ENCODE results near the gene FGF2.

The FGF2 gene

GRCh38 chr4:122826553-122827257 is at the start of gene FGF2:
TSS of gene FGF2 (plus strand) at chr4:122826831. CDS start at chr4:122827175, 344 bp downstream.
- no peak for DNase-seq (ENCODE audit: low read depth)
- peak within 1 kb of the TSS; percentile 93 for H3K4me3 ChIP-seq (ENCODE audit: low read length)
- no peak for TF ChIP-seq CTCF (conservative IDR thresholded peaks at IDR 0.05; ENCODE audit: low read depth, low read length)

DNA sequence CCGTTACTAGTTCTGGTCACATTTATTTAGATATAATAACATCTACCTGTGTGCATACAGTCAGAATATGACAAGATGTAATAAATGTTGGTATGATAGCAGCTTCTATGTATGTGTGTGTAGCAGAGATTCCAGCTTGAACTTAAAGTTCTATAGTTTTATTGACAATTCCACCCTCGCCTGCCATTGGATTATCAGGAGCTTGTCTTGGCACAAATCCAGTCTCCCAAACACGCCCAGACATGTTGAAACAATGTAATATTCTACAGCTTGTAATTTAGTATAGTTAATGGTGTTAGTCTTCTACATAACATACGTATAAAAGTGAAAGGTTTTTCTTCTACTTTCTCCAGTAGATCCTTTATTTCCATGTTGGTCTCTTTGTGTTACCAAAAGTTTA is 49.7 kb upstream of the FGF2 start:
- no peak for DNase-seq (ENCODE audit: low read depth)
- no peak overlapping the region for H3K4me3 ChIP-seq (ENCODE audit: low read length)
- TF ChIP-seq CTCF (conservative IDR thresholded peaks at IDR 0.05; ENCODE audit: low read depth, low read length), result no peak

DNA sequence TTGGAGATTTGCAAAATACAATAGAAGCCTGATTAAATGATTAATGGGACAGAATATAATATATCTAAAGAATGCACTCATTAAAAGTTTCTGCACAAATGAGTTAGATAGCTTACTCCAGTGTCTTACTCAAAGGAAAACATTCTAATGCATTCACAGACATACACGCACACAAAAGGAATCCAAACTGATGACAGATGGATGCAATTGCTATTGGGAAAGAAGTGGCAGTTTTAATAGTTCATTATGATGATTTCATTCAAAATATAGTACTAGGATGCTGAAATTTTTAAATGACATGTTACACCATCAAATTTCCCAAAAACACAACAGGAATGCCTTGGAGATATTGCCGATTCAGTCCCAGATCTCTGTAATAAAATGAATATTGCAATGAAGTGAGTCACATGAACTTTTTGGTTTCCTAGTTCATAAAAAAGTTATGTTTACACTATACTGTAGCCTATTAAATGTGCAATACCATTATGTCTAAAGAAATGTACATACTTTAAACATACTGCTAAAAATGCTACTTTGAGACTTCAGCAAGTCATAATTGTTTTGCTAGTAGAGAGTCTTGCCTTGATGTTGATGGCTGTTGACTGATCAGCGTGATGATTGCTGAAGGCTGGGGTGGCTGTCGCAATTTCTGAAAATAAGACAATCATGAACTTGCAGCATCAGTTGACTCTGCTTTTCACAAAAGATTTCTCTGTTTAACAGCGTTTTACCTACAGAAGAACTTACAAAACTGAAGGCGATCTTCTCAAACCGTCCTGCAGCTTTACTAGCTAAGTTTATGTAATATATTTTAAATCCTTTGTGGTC is 48.6 kb upstream of the FGF2 start:
- no peak for TF ChIP-seq CTCF (conservative IDR thresholded peaks at IDR 0.05; ENCODE audit: low read depth, low read length)
- no peak for DNase-seq (ENCODE audit: low read depth)
- H3K4me3 ChIP-seq (ENCODE audit: low read length), result no peak overlapping the region

GRCh38 chr4:122781486-122781885 is 45.1 kb upstream of the FGF2 start:
- DNase-seq (ENCODE audit: low read depth), result no peak
- no peak for TF ChIP-seq CTCF (conservative IDR thresholded peaks at IDR 0.05; ENCODE audit: low read depth, low read length)

DNA sequence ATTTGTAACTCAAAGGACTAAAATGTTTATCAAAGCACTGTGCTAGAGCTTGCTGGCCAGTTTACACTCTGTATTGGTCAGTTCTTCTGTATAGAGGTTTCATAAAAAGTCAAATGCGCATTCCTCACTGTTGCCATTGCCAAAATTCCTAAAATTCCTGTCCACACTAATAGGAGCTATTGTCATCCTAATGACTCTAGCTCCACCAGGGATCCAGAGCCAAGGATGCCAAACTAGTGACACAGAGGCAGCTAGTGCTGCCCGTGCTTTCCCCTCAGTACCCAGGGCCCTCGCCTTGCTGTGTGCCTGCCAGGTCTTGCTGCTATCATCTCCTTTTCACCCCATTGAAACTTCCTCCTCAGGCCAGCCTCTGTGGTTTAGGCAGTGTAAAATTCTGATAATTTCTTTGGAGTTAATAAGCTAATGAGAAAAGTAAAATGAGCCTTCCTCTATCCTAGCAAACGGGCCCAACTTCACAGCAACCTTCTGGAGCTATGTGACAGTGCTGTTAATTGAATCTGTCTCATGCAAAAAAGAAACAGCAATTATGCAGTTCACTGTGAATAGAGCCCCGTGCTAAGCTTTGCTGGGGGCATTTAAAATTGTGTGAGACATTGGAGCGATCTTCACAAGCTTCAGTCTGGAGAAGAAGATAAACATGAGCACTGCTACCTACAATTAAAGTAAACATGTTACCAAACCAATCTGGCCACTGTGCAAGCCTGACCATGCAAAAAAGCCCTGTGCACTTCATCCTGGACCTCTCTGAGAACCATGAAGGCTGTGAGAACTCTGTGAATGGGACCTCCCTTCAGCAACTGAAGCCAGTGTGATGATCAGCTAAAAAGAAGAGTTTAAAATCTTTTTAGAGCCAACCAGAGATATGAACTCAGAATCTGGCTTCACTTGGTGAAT is 43.1 kb upstream of the FGF2 start:
- DNase-seq (ENCODE audit: low read depth), result peak; percentile 99
- peak overlapping the region; percentile 7 for H3K4me3 ChIP-seq (ENCODE audit: low read length)
- no peak for TF ChIP-seq CTCF (conservative IDR thresholded peaks at IDR 0.05; ENCODE audit: low read depth, low read length)

More at GRCh38 chr4:122781486-122781885, 45.1 kb upstream of the FGF2 start:
- H3K4me3 ChIP-seq (ENCODE audit: low read length), result no peak overlapping the region

GRCh38 chr4:122784261-122784660 is 42.4 kb upstream of the FGF2 start:
- H3K4me3 ChIP-seq (ENCODE audit: low read length), result no peak overlapping the region
- no peak for DNase-seq (ENCODE audit: low read depth)
- no peak for TF ChIP-seq CTCF (conservative IDR thresholded peaks at IDR 0.05; ENCODE audit: low read depth, low read length)
